ENCODE results near the gene CHCHD6.
A peak's percentile ranks its signal among the peaks of the same experiment; 100 is the strongest.

Gene CHCHD6

DNA sequence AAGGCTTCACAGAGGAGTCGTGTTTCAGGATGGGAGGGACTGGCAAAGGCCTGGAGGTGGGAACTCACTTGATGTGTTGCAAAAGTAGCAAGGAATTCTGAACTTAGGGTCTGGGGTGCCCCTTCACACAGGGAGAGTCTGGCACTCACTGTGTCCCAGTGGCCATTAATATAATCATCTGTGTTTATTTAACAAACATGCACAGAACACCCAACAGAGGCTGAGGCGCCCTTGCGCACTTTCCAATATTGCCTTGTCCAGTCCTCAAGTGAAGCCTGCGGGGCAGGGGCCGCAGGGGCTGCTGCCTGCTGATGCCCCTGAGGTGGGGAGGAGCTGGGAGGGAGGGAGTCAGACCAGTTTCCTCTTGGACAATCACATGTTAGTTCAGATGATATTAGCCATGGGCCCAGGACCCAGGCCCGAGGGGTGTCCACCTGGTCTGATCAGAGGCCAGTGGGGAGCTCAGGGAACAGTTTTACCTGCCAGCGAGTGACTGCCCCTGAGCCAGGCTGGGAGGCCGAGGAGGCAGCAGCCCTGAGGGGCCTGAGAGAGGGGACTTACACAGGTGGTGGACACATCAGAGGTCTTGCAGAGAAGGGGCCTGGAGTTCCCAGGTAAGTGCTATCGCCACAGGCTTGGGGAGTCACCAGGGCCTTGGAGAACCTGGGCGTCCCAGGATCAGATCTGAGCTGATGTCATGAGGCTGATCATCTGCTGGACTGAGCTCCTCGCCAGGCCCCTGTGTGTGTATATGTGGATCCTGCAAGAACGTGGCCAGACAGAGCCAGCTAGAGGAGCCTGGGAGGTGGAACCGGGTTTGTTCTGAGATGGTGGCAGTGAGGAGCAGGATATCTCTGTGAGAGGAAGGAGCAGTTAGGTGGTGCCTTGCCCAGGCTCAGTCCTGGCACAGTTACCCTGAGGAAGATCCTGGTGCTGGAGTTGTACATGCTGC lies 35.3 kb upstream of the CHCHD6 start:
- DNase-seq (ENCODE audit: low read depth, low spot score): no peak

- DNase-seq (ENCODE audit: low read depth, low spot score): no peak
Measured at GRCh38 chr3:126671521-126671920, 32.5 kb upstream of the CHCHD6 start.

- DNase-seq (ENCODE audit: low read depth, low spot score): no peak
Measured at GRCh38 chr3:126672340-126672739, 31.7 kb upstream of the CHCHD6 start.

GRCh38 chr3:126672741-126673140 lies 31.3 kb upstream of the CHCHD6 start:
- no peak for DNase-seq (ENCODE audit: low read depth, low spot score)

DNA sequence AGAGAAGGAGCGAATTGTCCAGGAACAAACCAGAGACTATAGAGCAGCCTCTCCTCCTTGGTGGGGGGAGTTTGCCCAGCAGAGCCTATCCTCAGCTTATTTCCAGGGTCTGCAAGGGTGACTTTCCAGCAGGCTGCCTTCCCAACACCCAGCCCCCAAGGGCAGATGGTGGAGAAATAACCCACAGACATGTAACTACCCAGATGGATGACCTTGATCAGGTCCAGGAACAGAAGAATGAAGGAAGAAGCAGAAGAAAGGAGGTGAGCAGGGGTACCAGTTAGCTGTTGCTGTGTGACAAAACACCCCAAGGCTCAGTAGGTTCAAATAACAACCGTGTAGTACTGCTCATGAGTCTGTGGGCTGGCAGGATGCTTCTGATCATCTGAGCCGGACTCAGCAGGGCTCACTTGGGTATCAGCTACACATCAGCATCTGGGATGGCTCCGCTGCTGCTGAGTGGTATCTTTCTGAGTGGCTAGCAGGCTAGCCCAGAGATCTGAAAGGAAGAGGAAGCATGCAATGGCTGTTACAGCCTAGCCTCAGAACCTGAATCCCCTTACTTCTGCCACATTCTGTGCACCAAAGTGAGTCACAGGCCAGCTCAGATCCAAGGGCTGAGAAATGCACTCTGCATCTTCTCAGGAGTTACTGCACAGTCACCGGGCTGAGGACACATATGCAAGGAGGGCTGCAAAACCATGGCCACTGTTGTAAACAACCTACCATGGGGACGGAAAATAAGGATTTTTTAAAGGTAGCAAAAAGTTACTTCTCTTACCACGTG lies 26.9 kb upstream of the CHCHD6 start:
- DNase-seq (ENCODE audit: low read depth, low spot score): no peak

DNA sequence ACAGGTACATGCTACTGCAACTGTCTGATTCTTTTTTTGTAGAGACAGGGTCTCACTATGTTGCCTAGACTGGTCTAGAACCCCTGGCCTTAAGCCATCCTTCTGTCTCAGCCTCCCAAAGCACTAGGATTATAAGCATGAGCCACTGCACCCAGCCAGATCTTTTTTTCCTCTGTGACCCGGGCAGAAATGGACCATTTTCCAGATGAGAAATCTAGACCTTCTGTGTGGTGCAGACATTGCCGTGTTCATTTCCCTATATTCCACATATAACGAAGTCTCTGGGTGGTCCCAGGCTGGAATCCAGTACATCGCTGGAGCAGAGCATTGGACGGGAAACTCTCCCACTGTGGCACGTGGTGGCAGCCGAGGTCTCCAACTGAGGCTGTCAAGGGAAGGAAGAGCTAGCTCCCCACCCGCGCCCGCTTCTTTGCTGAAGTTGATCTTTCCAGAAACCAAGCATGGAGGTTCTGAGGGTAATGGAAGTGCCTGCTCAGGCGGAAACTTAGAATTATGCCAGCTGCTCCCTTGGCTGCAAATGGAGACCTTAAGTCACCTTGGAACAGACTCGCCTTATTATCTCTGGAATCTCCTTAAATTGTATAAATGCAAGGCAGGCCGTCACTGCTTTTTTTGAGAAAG lies 26.1 kb upstream of the CHCHD6 start:
- no peak for DNase-seq (ENCODE audit: low read depth, low spot score)

DNA sequence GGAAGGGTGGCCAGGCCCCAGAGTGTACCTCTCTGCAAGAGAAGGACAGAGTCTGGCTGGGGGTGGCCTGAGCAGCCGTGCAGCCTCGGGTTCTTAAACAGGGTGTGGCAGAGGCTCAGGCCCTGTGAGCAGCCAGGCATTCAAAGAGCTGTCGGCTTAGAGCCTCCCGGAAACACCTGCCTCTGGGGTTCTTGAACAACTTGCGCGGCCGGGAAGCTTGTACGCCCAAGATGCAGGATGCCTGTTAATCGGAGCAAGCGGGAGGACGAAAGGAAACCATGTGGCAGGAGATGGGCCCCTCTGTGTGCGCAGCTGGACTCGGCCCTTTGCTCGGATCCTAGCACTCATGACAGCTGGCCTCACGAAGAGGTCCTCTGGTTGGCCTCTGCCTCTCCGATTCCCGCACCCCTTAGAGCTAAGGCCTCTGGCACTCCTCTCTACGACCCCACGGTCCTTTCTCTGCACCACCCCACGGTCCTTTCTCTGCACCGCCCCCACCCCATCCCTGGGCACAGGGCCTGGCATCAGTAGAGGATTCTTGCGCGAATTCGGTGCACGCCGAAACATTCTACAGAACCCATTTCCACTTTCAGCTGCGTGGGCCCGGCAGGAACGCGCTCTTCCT lies 25.2 kb upstream of the CHCHD6 start:
- no peak for DNase-seq (ENCODE audit: low read depth, low spot score)

GRCh38 chr3:126679318-126679751 lies 24.7 kb upstream of the CHCHD6 start:
- peak; percentile 24 for DNase-seq (ENCODE audit: low read depth, low spot score)

- no peak for DNase-seq (ENCODE audit: low read depth, low spot score)
Measured at GRCh38 chr3:126679831-126680666, 24.0 kb upstream of the CHCHD6 start.

GRCh38 chr3:126680667-126681055 lies 23.4 kb upstream of the CHCHD6 start:
- no peak for DNase-seq (ENCODE audit: low read depth, low spot score)

GRCh38 chr3:126682009-126682408 lies 22.0 kb upstream of the CHCHD6 start:
- DNase-seq (ENCODE audit: low read depth, low spot score): no peak

DNA sequence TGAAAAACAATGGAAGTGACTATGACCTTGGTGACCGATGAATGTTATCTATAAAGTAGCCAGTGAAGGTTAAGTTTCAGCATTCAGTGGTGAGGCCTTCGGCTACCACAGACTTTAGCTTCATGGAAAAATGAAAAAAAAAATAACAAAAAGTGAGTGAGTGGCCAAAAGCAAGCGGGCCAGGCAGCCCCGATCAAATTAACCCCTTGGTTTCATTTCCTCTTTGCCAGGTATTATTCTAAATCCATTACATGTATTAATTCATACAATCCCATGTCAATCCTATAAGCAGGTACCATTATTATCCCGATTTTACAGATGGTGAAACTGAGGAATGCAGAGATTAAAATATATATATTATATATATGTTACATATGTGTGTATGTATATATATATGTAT lies 21.0 kb upstream of the CHCHD6 start:
- DNase-seq (ENCODE audit: low read depth, low spot score): no peak

DNA sequence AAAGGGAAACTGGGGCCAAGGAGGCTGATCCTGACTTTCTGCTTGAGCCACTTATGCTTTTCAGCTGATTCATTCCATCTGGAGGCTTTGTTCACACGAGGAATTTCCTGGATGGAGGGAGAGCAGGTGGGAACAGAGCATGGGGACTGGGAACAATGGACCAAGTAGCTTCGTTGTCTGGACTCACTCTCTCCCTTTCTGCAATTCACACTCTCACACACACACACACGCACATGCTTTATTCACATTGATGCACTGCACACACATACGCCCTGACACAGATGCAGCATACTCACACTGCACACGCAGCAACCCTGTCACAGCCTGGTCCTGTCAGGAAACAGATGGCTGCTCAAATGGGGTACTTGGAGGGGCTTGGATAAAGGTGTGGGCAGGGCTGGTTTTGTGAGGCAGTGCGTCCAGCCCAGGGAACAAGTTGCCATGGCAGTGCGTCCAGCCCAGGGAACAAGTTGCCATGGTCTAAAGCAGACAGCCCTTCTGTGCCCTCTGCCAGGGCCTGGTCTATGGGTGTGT lies 19.8 kb upstream of the CHCHD6 start:
- DNase-seq (ENCODE audit: low read depth, low spot score): no peak

DNA sequence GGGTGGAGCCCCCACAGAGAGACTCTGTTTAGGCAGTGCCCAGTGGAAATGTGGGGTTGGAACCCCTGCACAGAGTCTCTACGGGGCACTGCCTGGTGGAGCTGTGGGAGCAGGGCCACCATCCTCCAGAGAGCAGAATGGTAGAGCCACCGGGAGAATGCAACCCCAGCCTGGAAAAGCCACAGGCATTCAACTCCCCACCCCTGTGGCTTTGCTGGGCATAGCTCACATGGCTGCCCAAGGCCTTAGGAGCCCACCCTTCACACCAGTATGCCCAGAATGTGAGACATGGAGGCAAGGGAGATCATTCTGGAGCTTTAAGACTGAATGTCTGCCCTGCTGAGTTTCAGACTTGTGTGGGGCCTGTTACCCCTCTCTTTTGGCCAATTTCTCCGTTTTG lies 19.0 kb upstream of the CHCHD6 start:
- DNase-seq (ENCODE audit: low read depth, low spot score): no peak

- DNase-seq (ENCODE audit: low read depth, low spot score): no peak
Measured at GRCh38 chr3:126685493-126685892, 18.5 kb upstream of the CHCHD6 start.

GRCh38 chr3:126691765-126692164 lies 12.3 kb upstream of the CHCHD6 start:
- DNase-seq (ENCODE audit: low read depth, low spot score): no peak

DNA sequence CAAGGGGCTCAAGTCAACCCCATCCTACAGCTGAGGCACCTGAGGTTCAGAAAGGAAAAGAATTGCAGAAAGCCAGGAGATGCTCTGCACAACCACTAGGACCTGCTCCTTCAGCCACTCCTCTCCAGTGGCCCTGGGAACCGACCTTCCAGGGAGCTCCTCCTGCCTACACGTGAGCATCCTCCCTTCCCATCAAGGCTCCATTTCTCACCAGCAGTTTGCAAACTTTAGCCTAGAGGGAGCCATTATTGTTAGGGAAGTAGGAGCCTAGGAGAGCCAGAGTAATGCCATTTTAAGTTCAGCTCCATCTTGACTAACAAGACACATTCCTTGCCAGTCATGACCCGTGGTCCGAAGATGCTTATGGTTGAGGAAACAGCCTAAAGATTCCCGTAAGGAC lies 11.2 kb upstream of the CHCHD6 start:
- no peak for DNase-seq (ENCODE audit: low read depth, low spot score)

GRCh38 chr3:126693921-126694320 lies 10.1 kb upstream of the CHCHD6 start:
- DNase-seq (ENCODE audit: low read depth, low spot score): no peak

- no peak for DNase-seq (ENCODE audit: low read depth, low spot score)
Measured at GRCh38 chr3:126696701-126697267, 7.3 kb upstream of the CHCHD6 start.

DNA sequence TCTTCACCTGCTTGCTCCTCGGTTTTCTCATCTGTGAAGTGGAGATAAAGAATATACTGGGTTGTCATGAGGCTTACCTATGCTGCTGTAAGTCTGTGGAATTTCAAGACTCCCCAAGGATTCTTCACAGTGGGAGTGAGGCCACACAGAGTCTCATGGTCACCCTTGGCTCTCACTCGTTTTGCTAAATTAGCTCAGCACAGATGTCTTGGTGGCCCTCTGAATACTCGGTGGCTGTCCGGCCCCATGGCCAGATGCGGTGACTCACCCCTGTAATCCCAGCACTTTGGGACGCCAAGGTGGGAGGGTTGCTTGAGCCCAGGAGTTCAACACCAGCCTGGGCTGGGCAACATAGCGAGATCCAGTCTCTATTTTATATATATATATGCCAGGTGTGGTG lies 5.0 kb upstream of the CHCHD6 start:
- no peak for DNase-seq (ENCODE audit: low read depth, low spot score)
